GM12878 (cell line): Measurements from ENCODE around the gene SRRD.

Experiments used
- BMI1 ChIP-seq: fragments of 450-650 bp; IDR thresholded peaks from 2 replicates; pipeline ENCODE4 v1.6.1; 2016; ENCODE audit warnings: mild to moderate bottlenecking, moderate library complexity, borderline replicate concordance
- CHD1 ChIP-seq: IDR thresholded peaks from 2 replicates; pipeline ENCODE4 v1.6.1; 2012; ENCODE audit warnings: low read depth, low read length, improper control_type of control experiment
- CHD2 ChIP-seq: IDR thresholded peaks from 2 replicates; pipeline ENCODE4 v1.6.1; 2011; ENCODE audit warnings: low read depth, low read length, improper control_type of control experiment, borderline replicate concordance
- CREM ChIP-seq: IDR thresholded peaks from 2 replicates; pipeline ENCODE4 v1.6.1; 2014; ENCODE audit warnings: antibody characterized with exemption, low read depth
- EP300 ChIP-seq, 2 experiments: fragments of 150-350 bp in 1 of 2; IDR thresholded peaks; 2 replicates each; pipeline ENCODE4 v1.6.1; 2011 to 2012; ENCODE audit warnings: low read depth in 2 of 2, low read length in 2 of 2, borderline replicate concordance in 1 of 2, improper control_type of control experiment in 1 of 2, inconsistent platforms in 1 of 2; ENCODE audit not compliant: control insufficient read depth in 1 of 2
- POLR2A ChIP-seq: IDR thresholded peaks from 2 replicates; pipeline ENCODE4 v1.6.1; 2011; ENCODE audit warnings: low read depth, mild to moderate bottlenecking, low read length
- POLR2AphosphoS2 ChIP-seq: IDR thresholded peaks from 2 replicates; pipeline ENCODE4 v1.6.1; 2011; ENCODE audit warnings: low read depth, mild to moderate bottlenecking, low read length, improper control_type of control experiment, moderate library complexity
- POLR2AphosphoS5 ChIP-seq: IDR thresholded peaks from 2 replicates; pipeline ENCODE4 v1.6.1; 2011; ENCODE audit warnings: mild to moderate bottlenecking, low read length, inconsistent platforms
- RCOR1 ChIP-seq: conservative IDR thresholded peaks from 2 replicates; pipeline ENCODE4 v1.6.1; 2012; ENCODE audit warnings: low read depth, low read length, improper control_type of control experiment
- TAF1 ChIP-seq: IDR thresholded peaks from 2 replicates; pipeline ENCODE4 v1.6.1; 2011; ENCODE audit warnings: mild to moderate bottlenecking, low read depth, low read length, borderline replicate concordance
- TF ChIP-seq, protein P1 (sequence below), 3 experiments: IDR thresholded peaks in 2 of 3; conservative IDR thresholded peaks in 1 of 3; 2 replicates each; pipeline ENCODE4 v1.5.1; 2011; ENCODE audit warnings: low read depth in 3 of 3, low read length in 3 of 3, mild to moderate bottlenecking in 3 of 3, control low read depth in 2 of 3, moderate library complexity in 2 of 3, inconsistent platforms in 1 of 3, mixed read lengths in 1 of 3; ENCODE audit not compliant: control insufficient read depth in 2 of 3, insufficient read depth in 1 of 3; ENCODE audit errors: extremely low read depth in 1 of 3
- TF ChIP-seq, protein P2 (sequence below): IDR thresholded peaks from 2 replicates; pipeline ENCODE4 v1.6.1; 2012; ENCODE audit warnings: low read depth, low read length, improper control_type of control experiment
- TF ChIP-seq, protein P3 (sequence below): fragments of 450-650 bp; IDR thresholded peaks from 2 replicates; pipeline ENCODE4 v1.6.1; 2016; ENCODE audit warnings: mild to moderate bottlenecking
- TF ChIP-seq, protein P4 (sequence below): IDR thresholded peaks from 2 replicates; pipeline ENCODE4 v1.6.1; 2011; ENCODE audit warnings: borderline replicate concordance, low read depth, mild to moderate bottlenecking, moderate library complexity, mixed read lengths, low read length; ENCODE audit not compliant: insufficient read depth; ENCODE audit errors: extremely low read length

DNA sequence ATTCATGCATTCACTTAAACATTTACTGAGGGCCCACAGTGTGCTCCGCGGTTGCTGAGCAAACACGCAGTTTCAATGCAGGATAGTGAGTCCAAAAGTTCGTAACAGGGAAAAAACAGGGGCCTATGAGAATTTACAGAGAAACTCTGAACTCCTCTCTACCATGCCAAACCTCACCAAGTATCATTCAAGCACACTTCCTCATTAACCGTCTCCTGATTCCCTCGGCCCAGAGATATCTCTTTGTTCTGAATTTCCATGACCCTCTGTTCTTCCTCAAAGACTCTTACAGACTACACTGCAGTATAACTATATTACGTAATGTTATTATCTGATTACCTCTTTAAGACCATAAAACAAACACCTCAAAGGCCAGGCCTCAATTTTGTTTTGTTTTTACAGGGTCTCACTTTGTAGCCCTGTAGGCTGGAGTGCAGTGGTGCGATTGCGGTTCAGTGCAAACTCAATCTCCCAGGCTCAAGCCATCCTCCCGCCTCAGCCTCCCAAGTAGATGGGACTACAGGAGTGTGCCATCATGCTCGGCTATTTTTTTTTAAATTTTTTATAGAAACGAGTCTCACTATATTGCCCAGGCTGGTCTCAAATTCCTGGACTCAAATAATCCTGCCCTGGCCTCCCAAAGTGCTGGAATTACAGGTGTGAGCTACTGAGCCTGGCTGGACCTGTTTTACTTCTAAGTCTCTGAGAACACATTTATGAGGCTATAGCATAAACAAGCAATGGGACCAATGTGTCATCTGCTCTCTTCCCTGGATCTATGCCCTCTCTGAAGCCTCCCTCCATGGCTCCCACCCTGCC, 3.7 kb upstream of the SRRD start:
- TF ChIP-seq POLR2A, result no peak
- TF ChIP-seq, protein P1, sequence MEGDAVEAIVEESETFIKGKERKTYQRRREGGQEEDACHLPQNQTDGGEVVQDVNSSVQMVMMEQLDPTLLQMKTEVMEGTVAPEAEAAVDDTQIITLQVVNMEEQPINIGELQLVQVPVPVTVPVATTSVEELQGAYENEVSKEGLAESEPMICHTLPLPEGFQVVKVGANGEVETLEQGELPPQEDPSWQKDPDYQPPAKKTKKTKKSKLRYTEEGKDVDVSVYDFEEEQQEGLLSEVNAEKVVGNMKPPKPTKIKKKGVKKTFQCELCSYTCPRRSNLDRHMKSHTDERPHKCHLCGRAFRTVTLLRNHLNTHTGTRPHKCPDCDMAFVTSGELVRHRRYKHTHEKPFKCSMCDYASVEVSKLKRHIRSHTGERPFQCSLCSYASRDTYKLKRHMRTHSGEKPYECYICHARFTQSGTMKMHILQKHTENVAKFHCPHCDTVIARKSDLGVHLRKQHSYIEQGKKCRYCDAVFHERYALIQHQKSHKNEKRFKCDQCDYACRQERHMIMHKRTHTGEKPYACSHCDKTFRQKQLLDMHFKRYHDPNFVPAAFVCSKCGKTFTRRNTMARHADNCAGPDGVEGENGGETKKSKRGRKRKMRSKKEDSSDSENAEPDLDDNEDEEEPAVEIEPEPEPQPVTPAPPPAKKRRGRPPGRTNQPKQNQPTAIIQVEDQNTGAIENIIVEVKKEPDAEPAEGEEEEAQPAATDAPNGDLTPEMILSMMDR (IDR thresholded peaks at IDR 0.05 in 2 of 3, conservative IDR thresholded peaks at IDR 0.05 in 1 of 3; ENCODE audit: control insufficient read depth in 2 of 3, extremely low read depth in 1 of 3, insufficient read depth in 1 of 3, low read depth in 3 of 3, low read length in 3 of 3), result no peak
- TF ChIP-seq, protein P2, sequence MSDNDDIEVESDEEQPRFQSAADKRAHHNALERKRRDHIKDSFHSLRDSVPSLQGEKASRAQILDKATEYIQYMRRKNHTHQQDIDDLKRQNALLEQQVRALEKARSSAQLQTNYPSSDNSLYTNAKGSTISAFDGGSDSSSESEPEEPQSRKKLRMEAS, result no peak
- TF ChIP-seq POLR2AphosphoS2, result no peak
- no peak for TF ChIP-seq EP300 (IDR thresholded peaks at IDR 0.05; ENCODE audit: borderline replicate concordance in 1 of 2, control insufficient read depth in 1 of 2, low read depth in 2 of 2, low read length in 2 of 2)
- no peak for TF ChIP-seq BMI1
- TF ChIP-seq, protein P3, sequence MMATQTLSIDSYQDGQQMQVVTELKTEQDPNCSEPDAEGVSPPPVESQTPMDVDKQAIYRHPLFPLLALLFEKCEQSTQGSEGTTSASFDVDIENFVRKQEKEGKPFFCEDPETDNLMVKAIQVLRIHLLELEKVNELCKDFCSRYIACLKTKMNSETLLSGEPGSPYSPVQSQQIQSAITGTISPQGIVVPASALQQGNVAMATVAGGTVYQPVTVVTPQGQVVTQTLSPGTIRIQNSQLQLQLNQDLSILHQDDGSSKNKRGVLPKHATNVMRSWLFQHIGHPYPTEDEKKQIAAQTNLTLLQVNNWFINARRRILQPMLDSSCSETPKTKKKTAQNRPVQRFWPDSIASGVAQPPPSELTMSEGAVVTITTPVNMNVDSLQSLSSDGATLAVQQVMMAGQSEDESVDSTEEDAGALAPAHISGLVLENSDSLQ, result no peak
- TF ChIP-seq CHD1, result no peak
- no peak for TF ChIP-seq CHD2
- no peak for TF ChIP-seq TAF1
- TF ChIP-seq, protein P4, sequence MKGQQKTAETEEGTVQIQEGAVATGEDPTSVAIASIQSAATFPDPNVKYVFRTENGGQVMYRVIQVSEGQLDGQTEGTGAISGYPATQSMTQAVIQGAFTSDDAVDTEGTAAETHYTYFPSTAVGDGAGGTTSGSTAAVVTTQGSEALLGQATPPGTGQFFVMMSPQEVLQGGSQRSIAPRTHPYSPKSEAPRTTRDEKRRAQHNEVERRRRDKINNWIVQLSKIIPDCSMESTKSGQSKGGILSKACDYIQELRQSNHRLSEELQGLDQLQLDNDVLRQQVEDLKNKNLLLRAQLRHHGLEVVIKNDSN, result no peak
- TF ChIP-seq CREM, result no peak
- no peak for TF ChIP-seq POLR2AphosphoS5
- TF ChIP-seq RCOR1, result no peak
